ENCODE results near the gene TEAD1. TPM values are rescaled to one million over a fixed set of nuclear protein-coding genes. Genes with fewer than 3 reads are reported as not detected.

The TEAD1 gene
- total and polyA plus RNA-seq, 9 of the 15 experiments (the other 6 are each of a cell fraction or from before 2014, with no cell fraction given), result 1.7 to 17.7 (median 10.8) TPM

- TF ChIP-seq NKRF (IDR thresholded peaks at IDR 0.05; ENCODE audit: borderline replicate concordance) (no peak), NBN (IDR thresholded peaks at IDR 0.05; ENCODE audit: low read depth) (no peak), ATF6 (CRISPR knock-in tag; IDR thresholded peaks at IDR 0.05) (no peak), ZNF655 (CRISPR knock-in tag; IDR thresholded peaks at IDR 0.05) (no peak), ZMIZ1 (IDR thresholded peaks at IDR 0.05; ENCODE audit: low read depth in 2 of 2, low read length in 2 of 2) (no peak), ZNF408 (CRISPR knock-in tag; IDR thresholded peaks at IDR 0.05; ENCODE audit: low read depth) (no peak), POLR2G (IDR thresholded peaks at IDR 0.05; ENCODE audit: low read depth, low read length) (no peak)
These were observed 161.1 kb downstream of the TEAD1 start (continued) for GRCh38 chr11:12835286-12835685.
